HG03060 (cell line): ENCODE measurements around the gene ANKRD13B.

ENCODE experiments used
- ATAC-seq: cut with Tn5 transposase; IDR thresholded peaks from one replicate; pipeline ENCODE4 v1.9.1; 2021; ENCODE audit warnings: low read depth, moderate number of reproducible peaks; ENCODE audit not compliant: unreplicated experiment

ANKRD13B gene

DNA sequence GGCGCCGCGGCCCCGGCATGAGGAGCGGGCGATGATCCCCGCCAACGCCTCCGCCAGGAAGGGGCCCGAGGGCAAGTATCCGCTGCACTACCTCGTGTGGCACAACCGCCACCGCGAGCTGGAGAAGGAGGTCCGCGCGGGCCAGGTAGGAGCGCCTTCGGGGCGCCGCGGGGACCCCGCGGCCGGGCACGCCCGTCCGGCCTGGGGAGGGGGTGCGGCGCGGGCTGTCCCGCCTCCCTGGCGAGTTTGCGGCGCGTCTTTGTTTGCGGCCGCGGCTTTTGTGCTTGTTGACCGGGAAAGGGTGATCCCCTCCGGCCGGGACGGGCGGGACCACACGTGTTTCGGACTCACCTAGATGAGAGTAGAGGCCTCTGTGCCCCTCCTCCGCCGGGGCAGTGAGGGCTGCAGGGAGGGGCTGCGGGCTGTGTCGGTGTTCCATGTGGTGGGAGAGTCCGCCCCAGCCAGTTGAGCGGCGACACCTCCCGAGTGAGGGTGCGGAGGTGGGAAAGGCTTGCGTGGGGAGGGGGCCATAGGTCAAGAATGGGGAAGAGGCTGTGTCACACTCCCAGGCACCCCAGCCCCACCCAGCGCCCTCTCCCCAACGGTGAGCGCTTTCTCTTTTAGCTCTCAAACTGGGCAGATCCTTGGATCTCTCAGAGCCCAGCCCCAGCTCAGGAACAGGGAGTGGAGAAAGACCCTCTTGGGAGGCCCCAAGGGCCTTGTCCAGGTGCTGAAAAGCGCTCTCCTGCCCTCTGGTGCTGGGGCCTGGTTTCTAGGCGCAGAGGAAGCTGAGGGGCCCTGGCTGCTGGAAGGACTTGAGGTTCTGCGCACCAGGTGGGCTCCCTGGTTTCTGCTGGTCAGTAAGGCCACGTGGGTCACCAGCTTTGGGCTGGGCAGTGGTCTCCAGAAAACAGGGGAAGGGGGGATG, 923 bp downstream of the ANKRD13B start:
- ATAC-seq = no peak

DNA sequence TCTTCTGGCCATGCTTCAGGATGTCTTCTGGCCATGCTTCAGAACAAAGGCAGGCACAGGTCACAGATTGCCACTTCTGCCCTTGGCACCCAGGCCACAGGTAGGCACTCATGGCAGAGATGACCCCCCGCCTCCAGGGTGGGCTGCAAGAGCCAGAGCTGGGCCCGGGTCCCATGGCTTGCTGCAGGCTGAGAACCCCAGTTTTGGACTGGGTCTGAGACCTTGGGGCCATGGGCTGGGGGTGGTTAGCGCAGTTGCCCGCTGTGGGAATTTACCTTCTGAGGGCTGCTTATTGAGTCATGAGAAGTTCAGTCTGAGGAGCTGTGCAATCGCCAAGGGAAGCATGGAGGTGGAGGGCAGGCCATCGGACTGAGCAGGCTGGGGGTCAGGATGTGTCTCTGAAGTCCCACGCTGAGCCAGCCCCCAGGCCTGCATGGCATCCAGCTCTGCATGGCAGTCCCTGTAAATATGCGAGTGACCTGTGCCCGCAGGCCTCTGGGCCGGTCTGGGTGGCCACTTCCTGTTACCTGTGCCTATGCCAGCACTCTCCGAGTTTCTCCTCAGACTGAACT, 1.7 kb downstream of the ANKRD13B start:
- no peak for ATAC-seq

DNA sequence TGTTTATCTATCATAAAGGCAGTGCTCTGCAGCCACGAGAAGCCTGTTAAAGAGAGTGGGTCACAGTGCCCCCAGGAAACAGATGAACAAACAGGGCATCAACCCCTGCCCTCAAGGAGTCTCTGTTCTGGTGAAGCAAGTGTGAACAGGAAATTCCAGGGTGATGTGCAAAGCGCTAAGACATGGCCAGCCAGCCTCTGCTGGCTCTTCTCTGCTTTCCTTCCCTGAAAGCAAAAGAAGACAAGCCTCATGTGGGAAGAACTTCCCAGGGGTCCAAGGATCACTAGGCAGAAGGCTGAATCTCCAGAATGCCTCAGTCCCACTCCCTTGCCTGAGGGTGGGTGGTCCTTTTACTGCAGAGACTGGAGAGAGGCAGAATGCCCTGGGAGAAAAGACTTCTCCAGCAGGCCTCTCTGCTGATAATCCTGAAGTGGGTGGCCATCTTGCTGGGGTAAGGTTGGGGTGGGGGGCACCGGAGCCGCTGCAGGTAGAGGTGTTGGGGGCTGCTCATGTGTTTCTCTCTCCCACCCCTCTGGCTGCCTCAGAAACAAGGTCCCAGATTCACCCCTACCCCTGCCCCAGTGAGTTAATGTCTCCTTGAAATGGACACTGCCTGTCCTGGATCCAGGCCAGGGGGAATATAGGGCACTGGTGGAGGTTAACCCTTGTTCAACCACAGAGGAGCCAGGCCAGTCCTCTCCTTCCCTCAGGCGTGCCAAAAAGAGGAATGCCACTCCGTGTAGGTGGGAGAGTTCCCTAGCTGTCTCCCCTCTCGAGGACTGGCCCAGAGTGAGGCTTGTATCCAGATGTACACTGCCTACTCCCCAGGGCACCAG, 2.4 kb downstream of the ANKRD13B start:
- no peak for ATAC-seq

DNA sequence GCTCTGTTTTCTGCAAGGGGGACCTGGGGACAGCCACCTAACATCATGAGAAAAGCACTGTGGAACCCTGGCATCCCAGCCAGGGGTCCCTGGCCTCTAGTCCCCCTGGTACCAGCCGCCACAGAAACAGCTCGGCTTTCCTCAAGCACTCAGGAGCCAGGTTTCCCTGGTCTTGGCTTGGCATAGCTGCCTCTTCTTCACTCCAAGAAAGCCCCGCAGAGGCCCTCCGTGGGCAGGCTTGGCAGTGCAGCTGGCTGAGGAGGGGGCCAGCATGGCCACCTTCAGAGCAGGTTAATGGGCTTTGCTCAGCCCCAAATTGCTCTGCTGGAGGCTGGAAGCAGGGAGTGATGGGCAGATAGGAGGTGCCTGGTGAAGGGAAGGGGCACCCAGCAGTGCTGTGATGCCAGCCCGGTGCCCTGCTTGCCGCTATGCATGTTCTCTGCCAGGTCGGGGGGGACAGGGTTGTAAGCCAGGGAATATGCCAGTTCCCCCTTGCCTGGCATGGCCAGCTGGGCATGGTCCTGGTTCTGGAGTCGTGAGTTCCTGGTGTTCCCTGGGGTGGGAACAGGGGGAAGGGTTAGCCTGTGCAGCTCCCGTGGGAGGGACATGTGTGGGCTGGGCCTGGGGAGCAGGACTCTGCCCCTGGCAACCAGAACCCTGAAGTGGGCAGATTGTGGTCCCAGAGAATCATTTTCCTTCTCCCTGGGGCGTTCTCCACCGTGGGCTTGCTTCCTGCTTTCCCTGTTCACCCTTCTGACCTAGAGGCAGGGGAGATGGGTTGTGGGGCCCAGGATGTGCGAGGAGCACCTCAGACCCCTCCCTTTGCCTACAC, 3.2 kb downstream of the ANKRD13B start:
- ATAC-seq = no peak

DNA sequence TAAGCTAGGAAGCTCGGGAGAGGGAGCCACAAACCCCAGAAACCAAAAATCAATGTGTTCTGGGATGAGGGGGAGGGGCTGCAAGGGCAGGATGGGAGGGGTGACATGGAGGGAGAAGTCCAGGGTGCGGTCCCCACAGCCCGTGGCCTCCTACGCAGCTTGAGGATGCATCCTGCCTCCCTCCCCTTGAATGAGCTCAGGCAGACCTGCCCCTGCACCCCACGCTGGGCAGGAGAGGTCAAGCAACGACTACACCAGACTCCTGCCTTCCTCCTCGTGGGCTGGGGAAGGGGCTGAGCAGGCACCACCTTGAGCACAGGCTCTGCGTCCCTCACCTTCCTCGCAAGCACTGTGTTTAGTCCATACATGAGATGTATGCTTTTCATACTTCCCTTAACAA, 3.9 kb downstream of the ANKRD13B start:
- ATAC-seq = no peak

DNA sequence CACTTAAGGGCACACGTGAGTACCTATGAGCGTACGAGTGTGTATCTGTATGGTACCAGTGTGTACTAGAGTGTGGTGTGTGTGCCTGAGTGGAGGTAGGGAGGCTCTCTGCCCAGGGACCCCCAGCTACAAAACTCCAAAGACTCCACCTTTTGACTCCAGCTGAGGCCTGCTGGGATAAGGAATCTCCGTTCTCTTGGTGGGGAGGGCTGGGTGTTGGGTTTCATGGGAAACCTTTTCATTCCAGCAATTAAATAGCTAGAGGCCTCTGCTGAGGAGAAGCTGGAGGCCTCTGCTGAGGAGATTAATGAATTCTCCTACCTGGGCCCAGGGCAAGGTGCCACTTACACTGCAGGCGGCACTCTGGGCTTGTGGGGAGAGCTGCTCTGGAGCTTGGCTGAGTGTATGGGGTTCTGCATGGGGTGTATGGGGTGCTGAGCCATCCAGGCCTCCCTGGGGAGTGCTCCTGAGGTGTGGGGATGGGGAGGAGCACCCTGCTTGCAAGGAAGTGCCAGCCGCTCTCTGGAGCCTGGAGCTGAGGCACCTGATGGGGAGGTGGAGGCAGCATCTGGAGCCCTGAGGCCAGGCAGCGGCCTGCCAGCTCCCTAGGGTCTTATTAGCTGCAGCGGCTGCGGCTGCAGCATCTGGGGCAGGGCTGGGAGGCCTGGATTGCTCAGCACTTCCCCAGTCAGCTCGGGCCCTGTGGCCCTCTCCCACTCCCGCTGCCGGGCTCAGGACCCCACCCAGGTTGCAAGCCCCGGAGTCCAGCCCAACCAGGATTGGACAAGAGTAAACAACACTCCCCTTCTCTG, 4.6 kb downstream of the ANKRD13B start:
- ATAC-seq = no peak

DNA sequence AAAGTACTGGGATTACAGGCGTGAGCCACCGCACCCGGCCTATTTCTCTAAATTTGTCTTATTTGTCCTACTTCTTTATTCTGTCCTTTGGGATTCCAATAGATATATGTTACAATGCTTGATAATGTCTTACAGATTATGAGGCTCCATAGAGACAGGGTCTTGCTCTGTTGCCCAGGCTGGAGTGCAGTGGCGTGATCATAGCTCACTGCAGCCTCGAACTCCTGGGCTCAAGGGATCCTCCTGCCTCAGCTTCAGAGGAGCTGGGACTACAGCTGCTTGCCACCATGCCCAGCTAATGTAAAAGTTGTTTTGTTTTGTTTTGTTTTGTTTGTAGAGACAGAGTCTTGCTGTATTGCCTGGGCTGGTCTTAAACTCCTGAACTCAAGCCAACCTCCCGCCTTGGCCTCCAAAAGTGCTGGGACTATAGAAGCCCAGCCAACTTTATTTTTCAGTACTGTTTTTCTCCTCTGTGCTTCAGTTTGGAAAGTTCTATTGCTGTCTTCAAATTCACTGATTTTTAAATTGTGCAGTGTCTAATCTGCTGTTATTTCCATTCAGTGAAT, 10.3 kb downstream of the ANKRD13B start:
- no peak for ATAC-seq

DNA sequence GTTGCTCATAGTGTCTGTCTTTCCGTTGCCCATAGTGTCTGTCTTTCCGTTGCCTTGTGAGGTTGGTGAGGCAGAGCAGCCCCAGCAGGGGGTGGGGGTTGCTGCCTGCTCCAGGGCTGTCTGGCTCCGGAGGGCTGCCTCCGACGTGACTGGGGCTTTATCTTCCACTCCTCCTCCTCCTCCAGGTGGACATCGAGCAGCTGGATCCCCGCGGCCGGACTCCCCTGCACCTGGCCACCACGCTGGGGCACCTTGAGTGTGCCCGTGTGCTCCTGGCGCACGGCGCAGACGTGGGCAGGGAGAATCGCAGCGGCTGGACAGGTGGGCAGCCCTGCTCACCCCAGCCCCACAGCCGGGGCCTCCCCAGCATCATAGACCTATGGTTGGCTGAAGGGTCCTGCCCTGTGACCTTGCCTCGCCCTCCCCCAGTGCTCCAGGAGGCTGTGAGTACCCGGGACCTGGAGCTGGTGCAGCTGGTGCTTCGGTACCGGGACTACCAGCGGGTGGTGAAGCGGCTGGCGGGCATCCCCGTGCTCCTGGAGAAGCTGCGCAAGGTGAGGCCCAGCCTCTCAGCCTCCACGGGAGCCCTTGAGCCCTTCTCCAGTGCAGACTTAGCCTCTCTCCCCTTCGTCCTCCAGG, 14.7 kb downstream of the ANKRD13B start:
- ATAC-seq = no peak

DNA sequence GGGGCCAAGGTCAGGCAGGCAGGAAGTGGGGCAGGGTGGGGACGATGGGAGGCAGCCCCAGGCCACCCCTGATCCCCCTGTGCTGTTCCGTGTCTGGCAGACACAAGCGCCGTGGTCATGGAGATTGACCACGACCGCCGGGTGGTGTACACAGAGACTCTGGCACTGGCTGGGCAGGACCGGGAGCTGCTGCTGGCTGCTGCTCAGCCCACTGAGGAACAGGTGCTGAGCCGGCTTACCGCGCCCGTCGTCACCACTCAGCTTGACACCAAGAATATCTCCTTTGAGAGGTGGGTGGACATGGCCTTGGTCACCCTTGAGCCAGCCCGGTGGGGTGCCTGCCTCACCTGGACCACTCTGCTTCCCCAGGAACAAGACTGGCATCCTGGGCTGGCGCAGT, 16.1 kb downstream of the ANKRD13B start:
- no peak for ATAC-seq

DNA sequence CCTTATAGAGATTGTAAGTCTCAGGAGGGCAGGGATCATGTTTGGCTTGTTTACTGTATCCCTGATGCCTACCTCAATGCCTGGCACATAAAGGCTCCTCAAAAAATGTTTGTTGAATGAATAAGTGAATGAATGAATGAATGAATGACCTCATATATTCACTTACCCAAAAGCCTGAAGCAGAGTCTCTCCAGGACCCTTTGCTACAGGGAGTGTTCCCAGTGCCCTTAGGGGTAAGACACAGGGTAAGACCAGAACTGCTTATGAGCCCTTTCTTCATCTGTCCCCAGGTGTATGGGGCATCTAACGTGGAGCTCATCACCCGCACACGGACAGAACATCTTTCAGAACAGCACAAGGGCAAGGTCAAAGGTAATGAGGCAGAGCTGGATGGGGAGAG, 17.5 kb downstream of the ANKRD13B start:
- no peak for ATAC-seq

DNA sequence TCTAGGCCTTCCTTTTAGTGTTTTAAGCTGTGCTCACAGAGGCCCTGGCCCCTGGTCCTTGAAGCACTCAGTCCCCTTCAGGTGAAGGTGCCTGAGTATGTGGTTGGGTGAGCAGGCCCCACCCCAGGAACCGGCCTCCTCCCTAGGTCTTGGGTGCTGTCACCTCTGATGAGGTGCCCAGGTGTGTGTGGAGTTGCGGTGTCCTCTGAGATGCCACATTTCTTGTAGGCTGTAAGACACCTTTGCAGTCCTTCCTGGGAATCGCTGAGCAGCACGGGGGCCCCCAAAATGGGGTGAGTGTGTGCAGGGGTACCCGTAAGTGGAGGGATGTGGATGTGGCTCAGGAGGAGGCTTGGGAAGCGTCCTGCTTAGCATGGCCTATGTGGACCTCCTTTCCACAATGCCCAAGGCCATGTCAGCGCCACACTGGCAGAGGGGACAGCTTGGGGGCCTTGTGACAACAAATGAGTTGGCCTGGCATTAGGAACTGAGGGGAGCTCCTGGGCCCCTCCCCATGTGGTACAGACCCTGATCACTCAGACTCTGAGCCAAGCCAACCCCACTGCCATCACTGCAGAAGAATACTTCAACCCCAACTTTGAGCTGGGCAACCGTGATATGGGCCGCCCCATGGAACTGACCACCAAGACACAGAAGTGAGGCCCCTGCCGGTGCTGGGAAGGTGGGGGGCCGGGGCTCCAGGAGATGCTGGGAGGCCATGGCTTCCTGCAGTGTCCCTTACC, 18.6 kb downstream of the ANKRD13B start:
- no peak for ATAC-seq

DNA sequence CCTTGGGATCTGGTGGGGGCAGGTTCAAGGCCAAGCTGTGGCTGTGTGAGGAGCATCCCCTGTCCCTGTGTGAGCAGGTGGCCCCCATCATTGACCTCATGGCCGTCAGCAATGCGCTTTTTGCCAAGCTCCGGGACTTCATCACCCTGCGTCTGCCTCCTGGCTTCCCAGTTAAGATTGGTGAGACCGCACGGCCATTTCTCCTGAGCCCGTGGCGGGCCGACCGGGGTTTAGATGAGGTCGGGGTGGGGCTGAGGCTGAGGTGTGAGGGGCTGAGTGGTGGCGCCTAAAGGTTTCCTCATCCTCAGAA, 19.1 kb downstream of the ANKRD13B start:
- no peak for ATAC-seq

DNA sequence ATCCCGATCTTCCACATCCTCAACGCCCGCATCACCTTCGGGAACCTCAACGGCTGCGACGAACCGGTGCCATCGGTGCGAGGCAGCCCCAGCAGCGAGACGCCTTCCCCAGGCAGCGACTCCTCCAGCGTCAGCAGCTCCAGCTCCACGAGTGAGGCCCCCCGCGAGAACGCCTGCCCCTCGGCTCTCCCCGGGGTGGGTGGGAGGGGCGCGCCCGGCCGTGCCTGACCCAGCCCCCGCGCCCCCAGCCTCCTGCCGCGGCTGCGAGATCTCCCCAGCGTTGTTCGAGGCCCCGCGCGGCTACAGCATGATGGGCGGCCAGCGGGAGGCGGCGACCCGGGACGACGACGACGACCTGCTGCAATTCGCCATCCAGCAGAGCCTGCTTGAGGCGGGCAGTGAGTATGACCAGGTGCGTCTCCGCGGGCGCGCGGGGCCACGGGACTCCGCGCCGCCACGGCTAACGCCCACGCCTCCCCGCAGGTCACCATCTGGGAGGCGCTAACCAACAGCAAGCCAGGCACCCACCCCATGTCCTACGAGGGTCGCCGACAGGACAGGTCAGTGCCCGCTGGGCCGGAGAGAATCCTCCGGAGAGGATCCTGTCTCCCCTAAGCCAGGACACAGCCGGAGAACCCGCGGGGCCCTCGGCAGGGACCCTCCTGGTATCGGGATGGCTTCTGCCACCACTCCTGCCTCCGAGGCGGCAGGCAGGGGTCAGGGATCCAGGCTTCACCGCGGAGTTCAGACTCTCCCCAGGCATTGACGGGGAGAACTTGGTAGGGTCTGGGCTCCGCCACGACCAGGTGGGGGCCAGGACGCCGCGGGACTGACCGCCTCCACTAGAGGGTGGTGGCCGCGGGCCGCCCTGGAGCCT, 19.7 kb downstream of the ANKRD13B start:
- no peak for ATAC-seq

DNA sequence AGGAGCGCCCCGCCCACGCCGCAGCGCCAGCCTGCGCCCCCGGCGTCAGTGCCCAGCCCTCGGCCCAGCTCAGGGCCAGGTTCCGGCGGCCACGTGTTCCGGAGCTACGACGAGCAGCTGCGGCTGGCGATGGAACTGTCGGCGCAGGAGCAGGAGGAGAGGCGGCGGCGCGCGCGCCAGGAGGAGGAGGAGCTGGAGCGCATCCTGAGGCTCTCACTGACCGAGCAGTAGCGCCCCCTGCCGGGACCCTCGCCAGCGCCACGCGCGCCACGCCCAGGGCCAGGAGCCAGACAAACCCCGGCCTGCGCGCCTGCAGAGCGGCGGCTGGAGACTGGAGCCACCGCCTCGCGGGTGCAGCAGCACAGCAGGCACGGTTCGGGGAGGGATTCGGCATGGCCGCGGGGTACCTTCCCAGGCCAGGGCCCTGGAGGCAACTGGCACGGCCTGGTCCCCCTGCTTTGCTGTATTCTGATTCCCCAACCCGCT, 20.5 kb downstream of the ANKRD13B start:
- ATAC-seq = no peak

DNA sequence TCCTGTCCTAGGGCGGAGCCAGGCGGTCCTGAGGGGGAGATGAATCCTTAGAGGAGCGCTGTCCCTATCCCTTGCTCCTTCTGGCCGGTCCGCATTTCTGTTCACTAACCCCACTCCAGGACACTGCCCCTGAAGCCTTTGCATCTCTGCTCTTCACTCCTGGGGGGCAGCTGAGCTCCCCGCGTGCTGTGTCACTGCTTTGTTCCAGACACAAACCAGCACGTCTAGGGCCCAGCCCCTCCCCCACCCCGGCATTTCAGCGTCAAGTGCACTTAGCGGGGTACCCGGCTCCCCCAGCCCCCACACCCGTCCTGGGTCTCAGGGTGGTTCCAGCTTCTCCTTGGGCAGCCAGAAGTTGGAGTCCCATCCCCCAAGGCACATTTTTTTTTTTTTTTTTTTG, 20.9 kb downstream of the ANKRD13B start:
- ATAC-seq = no peak

DNA sequence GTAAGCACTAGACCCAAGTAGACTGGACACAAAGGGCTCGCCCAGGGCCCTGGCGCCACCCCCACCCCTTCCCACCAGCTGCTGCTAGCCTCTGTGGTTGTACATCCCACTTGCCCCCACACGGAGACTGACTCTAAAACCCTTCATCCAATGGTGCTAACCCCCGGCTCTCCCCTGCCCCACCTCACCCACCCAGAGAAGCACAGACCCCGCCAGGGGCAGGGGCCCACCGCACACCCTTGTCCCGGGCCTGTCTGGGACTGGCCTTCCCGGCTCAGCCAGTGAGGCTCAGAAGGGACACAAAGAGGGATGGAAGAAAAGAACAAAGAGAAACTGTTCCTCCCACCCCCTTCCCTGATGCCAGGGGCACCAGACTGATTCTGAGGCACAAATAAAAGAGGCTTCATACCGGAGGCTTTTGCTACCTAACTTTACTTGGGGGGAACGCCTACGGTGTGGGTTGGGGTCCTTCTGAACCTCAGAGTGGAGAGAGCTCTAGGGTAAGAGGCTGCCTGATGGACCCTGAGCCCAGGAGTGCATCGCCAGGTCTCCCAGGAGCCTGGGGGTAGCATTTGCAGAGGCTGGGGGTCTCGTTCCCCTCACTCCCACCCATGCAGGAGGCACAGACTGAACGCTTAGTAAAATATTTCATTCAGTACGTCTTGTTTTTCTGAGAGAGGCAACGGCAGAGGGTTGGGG, 21.6 kb downstream of the ANKRD13B start:
- ATAC-seq = no peak

DNA sequence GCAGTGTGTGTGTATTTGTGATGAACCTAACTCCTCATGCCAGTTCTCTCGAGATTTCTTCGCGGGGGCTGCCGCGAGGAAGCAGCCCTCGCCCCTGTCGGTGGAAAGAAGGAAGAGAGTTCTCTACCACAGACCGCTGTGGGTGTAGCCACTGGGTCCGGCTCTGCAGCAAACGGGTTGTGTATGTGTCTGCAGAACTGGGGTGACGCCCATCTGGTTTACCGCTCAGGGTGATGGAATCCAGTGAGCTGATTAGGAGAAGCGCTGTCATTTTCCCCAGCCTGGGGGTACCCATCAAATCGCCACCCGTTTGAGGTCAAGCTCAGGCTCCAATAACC, 22.1 kb downstream of the ANKRD13B start:
- no peak for ATAC-seq
